Heart right ventricle (tissue), 16 donors: ENCODE measurements around the gene IYD. TPM values are rescaled to one million over a fixed set of nuclear protein-coding genes. Genes with fewer than 3 reads are reported as not detected.

Experiments used
- ATAC-seq, 8 donors: fragments of 200-7000 bp; cut with Tn5 transposase; one replicate each; pipeline ENCODE4 v1.9.1; 2020; ENCODE audit warnings: mild to moderate bottlenecking in 8 of 8, moderate library complexity in 8 of 8, moderate number of reproducible peaks in 1 of 8
- DNase-seq, 2 donors: peaks; one replicate each; pipeline ENCODE4 v3.0.0-alpha.2; 2020
- H3K27ac ChIP-seq, 10 donors: fragments of 200-600 bp; sonication (generic) in 2 of 10; one replicate each; pipeline versions ENCODE4 v1.5.0 to v1.8.0; 2020 to 2022; ENCODE audit warnings: mild to moderate bottlenecking in 3 of 10
- H3K27me3 ChIP-seq, 7 donors: fragments of 200-600 bp; one replicate each; pipeline ENCODE4 v1.8.0; 2021 to 2022; ENCODE audit warnings: mild to moderate bottlenecking in 2 of 7
- H3K36me3 ChIP-seq, 9 donors: fragments of 200-600 bp; sonication (generic) in 1 of 9; one replicate each; pipeline versions ENCODE4 v1.5.0 to v1.8.0; 2020 to 2022; ENCODE audit warnings: mild to moderate bottlenecking in 2 of 9
- H3K4me1 ChIP-seq, 9 donors: fragments of 200-600 bp; sonication (generic) in 1 of 9; one replicate each; pipeline versions ENCODE4 v1.5.0 to v1.8.0; 2020 to 2022; ENCODE audit warnings: mild to moderate bottlenecking in 4 of 9
- H3K4me3 ChIP-seq, 10 donors: fragments of 200-600 bp; sonication (generic) in 2 of 10; one replicate each; pipeline versions ENCODE4 v1.5.0 to v1.8.0; 2020 to 2022; ENCODE audit warnings: mild to moderate bottlenecking in 7 of 10, moderate library complexity in 2 of 10
- H3K9me3 ChIP-seq, 11 donors: fragments of 200-600 bp in 10 of 11; sonication (generic) in 2 of 11; one replicate each; pipeline versions ENCODE4 v1.5.0 to v1.8.0; 2013 to 2022; ENCODE audit warnings: mild to moderate bottlenecking in 2 of 11, control low read depth in 1 of 11, moderate library complexity in 1 of 11
- CTCF ChIP-seq, 9 donors: fragments of 200-600 bp; sonication (generic) in 2 of 9; IDR thresholded peaks; one replicate each; pipeline versions ENCODE4 v1.5.0 to v1.8.0; 2021 to 2022; ENCODE audit warnings: antibody characterized with exemption in 9 of 9, mild to moderate bottlenecking in 5 of 9, moderate library complexity in 1 of 9
- WGBS, 2 donors: extraction: QIAGEN DNeasy Blood & Tissue Kit; methylation state at CpG; one replicate each; pipeline ENCODE4 v1.1.7; 2013; ENCODE audit warnings: inconsistent platforms in 1 of 2; 5-methylcytosine and 5-hydroxymethylcytosine counted together
- intact Hi-C, 10 donors: fragments of 100-400 bp; cut with DNase I; formaldehyde crosslinking; loops; one replicate each; pipeline versions ENCODE4 v1.11.1 to v1.14.2; 2022
- long read RNA-seq, 3 donors: library from polyadenylated mRNA; unstranded; transcript quantifications; one replicate each; pipeline ENCODE4 v2.0.0, GENCODE V29; 2020 to 2021
- polyA plus RNA-seq, 2 donors: library from polyadenylated mRNA; stranded (reverse); fragments of 200-250 nt; gene quantifications; one replicate each; pipeline ENCODE4 v1.2.3, GENCODE V29; 2013
- total RNA-seq, 10 donors: library from RNA; stranded (reverse); fragmentation: NEBNext Ultra II Directional in 3 of 10; extraction: Animal tissue kit (Norgen Biotek cat#: 25700) in 3 of 10; gene quantifications; one replicate each; pipeline versions ENCODE4 v1.2.1 to v1.2.4, GENCODE V29; 2021 to 2023
- donor health status: Arrhythmogenic right ventricular cardiomyopathy.
- donor health status: ischemic (EF 13 %, LVEDD 7.1; RV severe dilation, severe dysfunction).
- donor health status: healthy with polysubstance abuse.
- donor health status: DM: no; HTN: yes; CAD: no.
- donor health status: DM: no; HTN: no; CAD: no.
- donor health status: ischemic (EF 25% LVEDD 6.9; RV normal size, moderate dysfunction).
- donor health status: ischemic (EF 25% LVEDD 5.7; RV mildly dilated, moderate dysfunction).
- donor health status: healthy.
- donor health status: DM: yes; HTN: yes; CAD: no.
- donor health status: Ischemic cardiomyopathy.
- donor health status: ischemic (EF 35%, LVEDD 5.7; RV mildly dilated, moderate dysfunction).
- donor health status: nonischemic (EF 11% LVEDD 7.7; RV severe dilation, severe dysfunction).
- donor health status: DM: yes; HTN: yes; CAD: no.
- donor health status: PGD.
- donor health status: ischemic (EF 29% LVEDD 5.4; RV normal size, mild dysfunction).
- donor health status: nonischemic (EF 23%, LVEDD 6.1; RV moderate dilation, normal function).

Gene IYD, protein sequence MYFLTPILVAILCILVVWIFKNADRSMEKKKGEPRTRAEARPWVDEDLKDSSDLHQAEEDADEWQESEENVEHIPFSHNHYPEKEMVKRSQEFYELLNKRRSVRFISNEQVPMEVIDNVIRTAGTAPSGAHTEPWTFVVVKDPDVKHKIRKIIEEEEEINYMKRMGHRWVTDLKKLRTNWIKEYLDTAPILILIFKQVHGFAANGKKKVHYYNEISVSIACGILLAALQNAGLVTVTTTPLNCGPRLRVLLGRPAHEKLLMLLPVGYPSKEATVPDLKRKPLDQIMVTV
- total RNA-seq: not detected
- not detected for polyA plus RNA-seq
- long read RNA-seq, donor 1: 0 reads
- long read RNA-seq, donor 2: 0 reads
- long read RNA-seq, donor 3: 0 reads

DNA sequence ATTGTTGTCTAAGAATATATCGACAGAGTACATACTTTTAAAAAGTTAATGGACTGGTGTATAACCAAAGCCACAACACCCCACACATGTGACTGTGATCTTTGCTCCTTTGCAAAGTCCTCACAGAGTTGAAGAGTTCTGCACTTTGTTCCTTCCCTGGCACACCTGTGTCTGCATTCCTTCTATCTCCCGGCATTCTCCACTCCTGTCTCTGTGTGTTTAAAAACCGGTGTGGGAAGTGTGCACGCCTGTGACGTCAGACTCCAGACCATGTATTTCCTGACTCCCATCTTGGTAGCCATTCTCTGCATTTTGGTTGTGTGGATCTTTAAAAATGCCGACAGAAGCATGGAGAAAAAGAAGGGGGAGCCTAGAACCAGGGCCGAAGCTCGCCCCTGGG lies at the start of gene IYD:
Gene IYD (plus strand): TSS at position 251 of the 400 bp plus-strand sequence. CDS start 20 bp downstream, at position 271.
- no peak for DNase-seq
- Histone ChIP-seq H3K27ac (no peak within 1 kb of the TSS), H3K4me3 (no peak within 1 kb of the TSS), H3K27me3 (no peaks in the 10 kb centered on the region), H3K9me3 (no peaks in the 10 kb centered on the region), H3K4me1 (peaks cover 0 to 10% (median 0%) of the 10 kb centered on the region in 9 donors), H3K36me3 (no peaks in the 10 kb centered on the region)
- WGBS, 2 donors: 76 to 81% methylated on average over 8 of the region's 8 CpGs
- no peak for ATAC-seq
- intact Hi-C loops: no loop called here
- no peak for TF ChIP-seq CTCF (IDR thresholded peaks at IDR 0.05)

- ATAC-seq: no peak
- H3K27me3 ChIP-seq: no peaks in the 10 kb centered on the region
- peaks cover 0 to 42% (median 24%) of the 10 kb centered on the region in 9 donors for H3K4me1 ChIP-seq
- peak overlapping the region in 4 of 10 donors; percentile 4 to 34 (median 30) for H3K27ac ChIP-seq
- intact Hi-C loops: loop anchor here in 2 of 10 donors (5.0 to 10.0 kb wide), 2 partner anchors 175 to 178 kb away; partner anchors contain the start of gene PPP1R14C (in 2 of the 2)
- H3K36me3 ChIP-seq: no peaks in the 10 kb centered on the region
- no peak for TF ChIP-seq CTCF (IDR thresholded peaks at IDR 0.05)
- H3K4me3 ChIP-seq: no peak overlapping the region
- DNase-seq: no peak
- WGBS, 2 donors: 94 to 99% methylated on average over 4 of the region's 4 CpGs
- peaks cover 0 to 2% (median 0%) of the 10 kb centered on the region in 11 donors for H3K9me3 ChIP-seq
These were observed 48.9 kb upstream of the IYD start for GRCh38 chr6:150319924-150320323.

DNA sequence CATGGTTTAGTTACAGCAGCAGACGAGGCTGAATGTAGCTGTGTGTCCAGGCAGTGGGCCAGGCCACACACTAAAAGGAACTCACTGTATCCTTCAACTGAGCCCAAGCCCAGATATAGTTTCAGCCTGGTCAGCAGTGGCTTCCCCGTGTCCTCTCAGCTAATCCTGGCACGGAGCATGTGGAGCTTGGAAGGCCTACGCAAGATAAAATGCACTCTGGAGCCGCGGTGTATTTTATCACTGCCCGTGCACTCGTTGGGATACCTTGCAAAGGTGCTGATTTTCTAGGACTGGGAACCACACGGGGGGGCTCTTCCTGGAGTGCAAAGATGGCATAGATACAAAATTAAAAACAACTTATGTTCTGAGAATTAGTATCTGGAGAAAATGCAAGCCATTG lies 48.4 kb upstream of the IYD start:
- peak; percentile 59 to 79 for DNase-seq
- Histone ChIP-seq H3K36me3 (no peaks in the 10 kb centered on the region), H3K27me3 (no peaks in the 10 kb centered on the region), H3K27ac (peak overlapping the region in 4 of 10 donors; percentile 4 to 34 (median 30)), H3K4me1 (peaks cover 0 to 46% (median 27%) of the 10 kb centered on the region in 9 donors), H3K9me3 (no peaks in the 10 kb centered on the region), H3K4me3 (no peak overlapping the region)
- intact Hi-C loops: loop anchor here in 2 of 10 donors (5.0 to 10.0 kb wide), 2 partner anchors 176 to 178 kb away; partner anchors contain the start of gene PPP1R14C (in 2 of the 2)
- TF ChIP-seq CTCF (IDR thresholded peaks at IDR 0.05): no peak
- peak; percentile 88 to 98 (median 94) for ATAC-seq
- 10 to 19% methylated on average over 9 of the region's 9 CpGs for WGBS, 2 donors

GRCh38 chr6:150322466-150322871 lies 46.3 kb upstream of the IYD start:
- peaks cover 0 to 47% (median 27%) of the 10 kb centered on the region in 9 donors for H3K4me1 ChIP-seq
- H3K27me3 ChIP-seq: no peaks in the 10 kb centered on the region
- H3K27ac ChIP-seq: peak overlapping the region in 7 of 10 donors; percentile 17 to 68 (median 43)
- ATAC-seq: peak; percentile 29 to 78 (median 48)
- TF ChIP-seq CTCF (IDR thresholded peaks at IDR 0.05): no peak
- DNase-seq: peak; percentile 20 to 32
- WGBS, 2 donors: 71 to 72% methylated on average over 6 of the region's 6 CpGs
- intact Hi-C loops: loop anchor here in 2 of 10 donors (5.0 to 10.0 kb wide), 2 partner anchors 178 to 180 kb away; partner anchors contain the start of gene PPP1R14C (in 2 of the 2)
- H3K4me3 ChIP-seq: no peak overlapping the region
- no peaks in the 10 kb centered on the region for H3K9me3 ChIP-seq
- H3K36me3 ChIP-seq: no peaks in the 10 kb centered on the region
